IMR-90 (cell line): ENCODE measurements around the gene RGL1. TPM values are rescaled to one million over a fixed set of nuclear protein-coding genes. Genes with fewer than 3 reads are reported as not detected.

Experiments used
- ATAC-seq: fragments of 200-7000 bp; cut with Tn5 transposase; 2 replicates; pipeline ENCODE4 v1.9.1; 2020; ENCODE audit warnings: low read depth, mild to moderate bottlenecking, moderate library complexity
- BruUV-seq: library from RNA; stranded (reverse); fragments of 400-500 nt; replicated peaks from 2 replicates; lab custom pipeline; 2021; lab: Mats Ljungman, UMichigan
- CTCF ChIA-PET: fragments of 300-600 bp; formaldehyde crosslinking; extraction: SDS; loops from one replicate; lab custom pipeline; 2021; ENCODE audit warnings: antibody characterized with exemption; lab: Yijun Ruan, JAX
- POLR2A ChIA-PET: fragments of 300-600 bp; sonication (Branson Sonifier 250); formaldehyde crosslinking; loops from one replicate; lab custom pipeline; 2022; ENCODE audit warnings: antibody characterized with exemption; ENCODE audit not compliant: unreplicated experiment; lab: Charles Lee
- DNase-seq: peaks from one replicate; pipeline ENCODE4 v3.0.0; 2013
- H2AFZ ChIP-seq: replicated peaks from 2 replicates; pipeline ENCODE3; 2013; ENCODE audit warnings: low read length, mild to moderate bottlenecking; ENCODE audit not compliant: poor library complexity
- H2AK5ac ChIP-seq: 2 replicates; pipeline ENCODE4 v1.6.1; 2013; ENCODE audit warnings: low read depth, low read length, inconsistent platforms
- H2AK9ac ChIP-seq: replicated peaks from 2 replicates; pipeline ENCODE3; 2013; ENCODE audit warnings: mild to moderate bottlenecking, low read depth, low read length, moderate library complexity; ENCODE audit not compliant: poor library complexity
- H2BK120ac ChIP-seq: 2 replicates; pipeline ENCODE4 v1.6.1; 2013; ENCODE audit warnings: low read depth, low read length, inconsistent platforms
- H2BK15ac ChIP-seq: 3 replicates; pipeline ENCODE4 v1.6.1; 2013; ENCODE audit warnings: low read depth, low read length, inconsistent platforms
- H2BK20ac ChIP-seq: 2 replicates; pipeline ENCODE4 v1.6.1; 2013; ENCODE audit warnings: low read depth, mild to moderate bottlenecking, inconsistent platforms, low read length, moderate library complexity
- H2BK5ac ChIP-seq: 2 replicates; pipeline ENCODE4 v1.6.1; 2013; ENCODE audit warnings: mild to moderate bottlenecking, low read depth, low read length, inconsistent platforms; ENCODE audit not compliant: poor library complexity, severe bottlenecking
- H3K14ac ChIP-seq: replicated peaks from 2 replicates; pipeline ENCODE4 v1.6.1; 2013; ENCODE audit warnings: low read depth, low read length, inconsistent platforms
- H3K18ac ChIP-seq: 2 replicates; pipeline ENCODE4 v1.6.1; 2013; ENCODE audit warnings: low read depth, low read length, control low read depth
- H3K23ac ChIP-seq: 2 replicates; pipeline ENCODE4 v1.6.1; 2013; ENCODE audit warnings: low read depth, low read length, inconsistent platforms
- H3K27ac ChIP-seq: 2 replicates; pipeline ENCODE4 v1.5.1; 2013; ENCODE audit warnings: mild to moderate bottlenecking, control low read depth, low read length; ENCODE audit not compliant: insufficient read depth
- H3K27me3 ChIP-seq: 2 replicates; pipeline ENCODE4 v1.6.1; 2013; ENCODE audit warnings: low read length; ENCODE audit not compliant: control insufficient read depth, insufficient read depth
- H3K36me3 ChIP-seq: 2 replicates; pipeline ENCODE4 v1.6.1; 2013; ENCODE audit warnings: low read length, mixed read lengths; ENCODE audit not compliant: control insufficient read depth, insufficient read depth
- H3K4ac ChIP-seq: 2 replicates; pipeline ENCODE4 v1.6.1; 2013; ENCODE audit warnings: low read depth, low read length, inconsistent platforms
- H3K4me1 ChIP-seq: 2 replicates; pipeline ENCODE4 v1.6.1; 2013; ENCODE audit warnings: low read length, mixed read lengths; ENCODE audit not compliant: control insufficient read depth, insufficient read depth
- H3K4me2 ChIP-seq: 2 replicates; pipeline ENCODE4 v1.6.1; 2013; ENCODE audit warnings: low read depth, mild to moderate bottlenecking, control low read depth, low read length, moderate library complexity
- H3K4me3 ChIP-seq: 2 replicates; pipeline ENCODE4 v1.5.1; 2013; ENCODE audit warnings: low read depth, mild to moderate bottlenecking, control low read depth, low read length, moderate library complexity; ENCODE audit not compliant: insufficient read depth
- H3K56ac ChIP-seq: 2 replicates; pipeline ENCODE4 v1.6.1; 2013; ENCODE audit warnings: low read length, inconsistent platforms; ENCODE audit not compliant: insufficient read depth; ENCODE audit errors: extremely low read depth
- H3K79me1 ChIP-seq, 2 experiments: 2 replicates each; pipeline ENCODE4 v1.6.1; 2013; ENCODE audit warnings: low read length in 2 of 2, inconsistent platforms in 1 of 2, low read depth in 1 of 2
- H3K9ac ChIP-seq: 2 replicates; pipeline ENCODE4 v1.6.1; 2013; ENCODE audit warnings: low read depth, low read length, control low read depth
- H3K9me1 ChIP-seq: 2 replicates; pipeline ENCODE4 v1.6.1; 2013; ENCODE audit warnings: low read length, inconsistent platforms; ENCODE audit not compliant: insufficient read depth
- H3K9me3 ChIP-seq: 2 replicates; pipeline ENCODE4 v1.6.1; 2013; ENCODE audit warnings: low read length; ENCODE audit not compliant: control insufficient read depth, insufficient read depth
- H4K20me1 ChIP-seq: 2 replicates; pipeline ENCODE4 v1.6.1; 2013; ENCODE audit warnings: low read length, inconsistent platforms; ENCODE audit not compliant: insufficient read depth
- H4K5ac ChIP-seq: 2 replicates; pipeline ENCODE4 v1.6.1; 2013; ENCODE audit warnings: mild to moderate bottlenecking, low read depth, low read length, control low read depth
- H4K8ac ChIP-seq, 2 experiments: 2 replicates each; pipeline ENCODE4 v1.6.1; 2013; ENCODE audit warnings: low read depth in 2 of 2, low read length in 2 of 2, control low read depth in 1 of 2, inconsistent platforms in 1 of 2
- H4K91ac ChIP-seq: 2 replicates; pipeline ENCODE4 v1.6.1; 2013; ENCODE audit warnings: low read depth, low read length, inconsistent platforms; ENCODE audit not compliant: insufficient read depth
- FOS ChIP-seq: fragments of 150-350 bp; IDR thresholded peaks from 2 replicates; pipeline ENCODE4 v1.6.1; 2016; ENCODE audit warnings: low read depth, low read length
- MAFK ChIP-seq: IDR thresholded peaks from 2 replicates; pipeline ENCODE4 v1.6.1; 2012; ENCODE audit warnings: low read depth, low read length, improper control_type of control experiment
- WGBS, 2 experiments: methylation state at CpG; one replicate each; pipeline versions ENCODE4 v1.1.5 to v1.1.7; 2013; ENCODE audit warnings: missing lambda C conversion rate in 2 of 2; ENCODE audit not compliant: insufficient read length in 1 of 2; ENCODE audit errors: extremely low coverage in 2 of 2; 5-methylcytosine and 5-hydroxymethylcytosine counted together
- dilution Hi-C: fragments of 300-500 bp; cut with HindIII; formaldehyde crosslinking; loops from one replicate; pipeline ENCODE4 v1.14.3; 2018; ENCODE audit warnings: low sequenced_read_pairs; ENCODE audit not compliant: unreplicated experiment
- in situ Hi-C: fragments of 300-500 bp; cut with MboI; formaldehyde crosslinking; loops from 3 replicates; pipeline ENCODE4 v1.14.3; 2019; ENCODE audit warnings: low sequenced_read_pairs, inconsistent platforms, mixed read lengths
- intact Hi-C: fragments of 100-400 bp; cut with micrococcal nuclease; formaldehyde crosslinking; loops from 2 replicates; pipeline ENCODE4 v1.10.0; 2022
- polyA plus RNA-seq, 3 experiments: library from polyadenylated mRNA; depleted of rRNA; stranded (reverse); fragments of >200 nt; gene quantifications; 2 replicates each; pipeline ENCODE4 v1.2.3, GENCODE V29; 2012; ENCODE audit warnings: low replicate concordance in 1 of 3
- total RNA-seq: library from RNA; depleted of rRNA; stranded (reverse); fragments of >200 nt; gene quantifications from 2 replicates; pipeline ENCODE4 v1.2.3, GENCODE V29; 2012

RGL1 gene
- total and polyA plus RNA-seq, 2 of the 4 experiments (the other 2 are of a cell fraction) = 4.7 to 7.5 TPM

DNA sequence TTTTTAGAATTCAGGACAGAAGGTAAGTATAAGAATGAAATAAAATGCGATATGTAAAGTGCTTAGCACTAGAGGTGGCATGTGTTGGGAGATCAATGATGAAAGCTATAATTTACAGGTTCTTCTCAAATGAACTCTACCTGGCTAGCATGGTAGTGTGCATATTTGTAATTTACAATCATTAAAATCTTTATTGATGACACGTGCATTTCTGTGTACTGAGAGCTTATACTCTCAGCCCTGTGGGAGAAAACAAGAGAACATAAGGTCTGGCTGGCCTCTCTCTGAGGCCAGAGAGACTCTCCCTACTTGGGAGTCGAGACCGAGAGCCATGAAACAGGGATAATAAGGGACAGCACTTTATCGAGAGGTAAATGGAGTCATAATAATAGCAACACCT is 156.2 kb downstream of the RGL1 start:
- no peak overlapping the region for H4K91ac ChIP-seq
- no peak overlapping the region for H3K23ac ChIP-seq
- H4K20me1 ChIP-seq = no peaks in the 10 kb centered on the region
- ChIA-PET POLR2A (no interaction called here), CTCF (no interaction called here)
- DNase-seq (no peak), ATAC-seq (no peak)
- H3K27me3 ChIP-seq = no peaks in the 10 kb centered on the region
- H2BK20ac ChIP-seq = no peak overlapping the region
- no peak overlapping the region for H3K27ac ChIP-seq
- H3K56ac ChIP-seq = no peak overlapping the region
- H3K14ac ChIP-seq = no peak overlapping the region
- H4K8ac ChIP-seq = no peak overlapping the region
- peaks cover 4% of the 10 kb centered on the region for H3K4me1 ChIP-seq
- BruUV-seq = no TSS peak
- no peak overlapping the region for H3K4ac ChIP-seq
- peaks cover 4% of the 10 kb centered on the region; the same call in 1 of the 2 replicates for H3K9me1 ChIP-seq
- H2AFZ ChIP-seq = no peak overlapping the region
- H3K4me2 ChIP-seq = no peak overlapping the region
- no peak overlapping the region for H2AK9ac ChIP-seq
- in situ Hi-C loops = no loop called here
- dilution Hi-C loops = no loop called here
- TF ChIP-seq MAFK (peak; percentile 68; the same call in 1 of the 2 replicates), FOS (no peak)
- no peaks in the 10 kb centered on the region for H3K36me3 ChIP-seq
- no peaks in the 10 kb centered on the region for H3K79me1 ChIP-seq
- H2AK5ac ChIP-seq = no peak overlapping the region
- H4K5ac ChIP-seq = no peak overlapping the region
- no peak overlapping the region for H2BK120ac ChIP-seq
- intact Hi-C loops = no loop called here
- H3K9ac ChIP-seq = no peak overlapping the region
- no peak overlapping the region for H3K4me3 ChIP-seq
- WGBS, 2 experiments = no CpG with 5 or more reads among the region's 5 CpGs
- H3K9me3 ChIP-seq = no peaks in the 10 kb centered on the region
- H2BK5ac ChIP-seq = no peak overlapping the region
- H2BK15ac ChIP-seq = no peak overlapping the region
- H3K18ac ChIP-seq = no peak overlapping the region
